HG02885 (cell line): Measurements from ENCODE around the gene POLR1A.
A peak's percentile ranks its signal among the peaks of the same experiment; 100 is the strongest.

Experiments used
- ATAC-seq: cut with Tn5 transposase; IDR thresholded peaks from one replicate; pipeline ENCODE4 v1.9.1; 2021; ENCODE audit warnings: mild to moderate bottlenecking; ENCODE audit not compliant: unreplicated experiment, poor library complexity

Gene POLR1A

DNA sequence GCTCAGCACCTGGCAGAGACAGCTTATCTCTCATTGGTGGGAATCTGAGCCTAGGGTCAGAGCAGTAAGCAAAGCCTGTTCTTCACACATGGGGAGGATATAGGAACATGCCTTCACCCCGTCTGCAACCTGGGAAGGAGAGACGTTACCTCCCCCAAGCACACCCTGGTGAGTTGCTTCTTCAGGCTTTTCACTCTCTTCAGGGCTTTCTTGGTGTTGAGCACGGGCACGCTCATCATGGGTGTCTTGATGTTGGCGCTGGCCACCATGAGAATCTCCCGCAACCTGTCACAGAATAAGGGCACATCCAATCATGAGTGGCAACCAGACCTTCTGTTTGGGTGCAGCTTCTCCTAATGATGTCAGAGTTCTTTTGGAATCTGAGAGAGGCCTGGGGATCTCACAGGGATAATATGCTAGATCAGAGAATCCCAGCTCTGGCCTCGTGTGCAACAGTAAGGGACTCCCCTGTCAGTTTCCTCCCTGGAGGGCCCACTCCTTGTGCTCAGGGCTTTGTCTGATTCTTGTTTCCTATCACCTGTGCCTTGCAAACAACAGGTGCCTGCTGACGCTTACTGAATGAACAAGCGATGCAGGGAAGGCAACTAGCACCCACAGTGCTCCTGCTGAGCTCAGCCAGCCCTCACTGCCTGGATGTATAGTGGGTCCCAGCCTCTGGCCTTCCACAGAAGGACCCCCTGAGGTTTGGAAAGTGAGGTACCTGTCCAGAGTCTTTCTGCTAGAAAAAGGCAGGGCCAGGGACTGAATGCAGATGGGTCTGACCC is 66.3 kb downstream of the POLR1A start:
- ATAC-seq, result no peak

DNA sequence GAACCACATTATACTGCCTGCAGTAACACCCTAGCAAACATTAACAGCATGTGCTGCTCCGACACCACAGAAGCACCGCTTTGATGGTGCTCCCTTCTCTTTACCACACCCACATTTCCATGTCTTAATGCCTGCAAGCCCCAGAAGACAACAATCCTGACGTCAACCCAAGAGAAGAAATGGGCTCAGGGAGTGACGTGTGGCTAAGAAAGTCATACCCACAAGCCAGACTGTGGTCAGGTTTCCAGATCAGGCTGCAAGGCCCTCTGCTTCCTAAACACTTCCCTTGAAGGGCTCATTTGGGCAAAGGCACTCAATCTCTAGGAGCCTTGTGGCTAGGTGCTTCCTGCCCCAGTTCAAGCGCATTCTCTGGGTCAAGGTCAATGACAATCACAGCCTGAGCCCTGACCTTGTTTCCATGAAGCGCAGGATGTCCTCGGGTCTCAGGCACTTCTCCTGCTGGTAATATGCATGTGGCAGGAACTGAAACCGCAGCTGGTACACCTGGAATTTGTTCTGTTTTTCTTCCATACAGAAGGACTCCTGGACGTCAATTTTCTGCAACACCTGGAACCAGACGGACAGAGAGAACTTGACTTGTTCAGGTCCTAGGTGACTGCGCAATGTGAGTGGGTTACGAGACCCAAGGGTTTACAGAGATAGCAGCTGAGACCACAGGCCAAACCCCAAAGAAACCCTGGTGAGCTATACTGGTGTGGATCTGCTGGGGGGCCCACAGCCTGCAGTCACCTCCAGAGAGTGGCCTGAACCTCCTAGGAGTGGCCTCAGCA is 67.2 kb downstream of the POLR1A start:
- no peak for ATAC-seq

DNA sequence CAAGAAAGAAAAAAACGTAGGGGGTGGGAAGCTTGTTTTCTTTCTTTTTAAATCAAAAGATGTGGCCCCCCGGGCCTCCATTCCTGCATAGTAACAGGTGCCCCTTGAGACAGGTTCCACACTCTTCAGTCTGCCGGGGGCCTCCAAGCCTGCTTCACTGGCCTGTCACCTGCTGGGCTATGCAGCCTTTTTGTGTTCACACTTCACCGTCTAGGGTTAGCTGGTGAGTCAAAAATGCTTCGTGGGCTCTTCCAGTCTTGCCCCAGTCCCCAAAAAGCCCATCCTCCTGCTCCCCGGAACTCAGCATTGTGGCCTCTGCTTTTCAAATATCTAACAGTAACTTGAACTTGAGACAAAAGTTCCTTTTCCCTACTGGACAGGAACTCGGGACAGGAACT is 67.9 kb downstream of the POLR1A start:
- no peak for ATAC-seq

DNA sequence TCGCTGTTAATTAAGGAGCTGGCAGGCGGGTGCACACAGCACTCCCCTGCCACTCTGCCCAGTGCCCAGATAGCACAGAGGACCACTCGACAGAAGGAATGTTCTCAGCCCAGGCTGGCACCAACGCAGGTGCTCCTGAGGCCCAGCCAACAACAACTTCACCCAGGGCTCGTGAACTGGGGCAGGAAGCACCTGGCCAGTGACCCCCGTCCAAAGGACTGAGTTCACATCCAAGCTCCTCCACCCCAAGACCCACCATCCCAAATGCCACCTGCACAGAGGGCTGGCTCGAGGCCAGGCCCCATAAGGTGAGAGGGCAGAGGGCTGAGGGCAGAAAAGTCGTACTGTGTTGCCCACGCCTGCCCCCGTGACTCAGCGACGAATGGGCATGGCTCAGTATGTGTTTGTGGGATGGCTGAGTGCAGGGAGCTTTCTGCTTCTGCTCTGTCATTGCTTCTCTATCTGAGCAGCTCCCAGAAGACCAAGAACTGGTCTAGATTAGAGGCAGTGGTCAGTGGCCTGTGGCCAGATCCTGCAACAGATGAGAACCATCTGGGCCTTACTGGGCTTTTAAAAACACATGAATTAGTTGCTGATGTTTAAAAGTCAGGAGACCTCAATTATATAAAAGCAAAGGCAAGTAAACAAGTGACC is 68.4 kb downstream of the POLR1A start:
- no peak for ATAC-seq

DNA sequence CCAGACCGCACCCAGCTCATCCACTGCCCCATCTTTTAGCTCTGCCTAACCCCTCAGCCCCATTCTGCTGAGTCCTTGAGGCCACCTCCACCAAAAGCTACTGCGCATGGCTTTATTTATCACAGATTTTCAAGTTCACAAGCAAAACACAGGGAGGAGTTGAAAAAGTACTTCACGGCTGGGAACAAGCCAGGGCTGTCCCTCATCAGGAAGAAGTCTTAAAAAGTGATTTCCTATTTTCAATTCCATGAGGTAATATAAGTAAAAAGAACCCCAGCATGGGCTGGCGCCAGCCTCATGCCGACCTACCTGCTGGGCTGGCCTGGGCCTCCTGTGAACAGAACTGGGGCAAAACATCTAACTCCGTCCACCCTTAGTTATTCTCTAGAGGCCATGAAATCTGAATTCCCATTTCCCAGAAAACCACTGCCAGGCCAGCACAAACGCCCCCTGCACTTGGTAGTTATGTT is 69.0 kb downstream of the POLR1A start:
- no peak for ATAC-seq

DNA sequence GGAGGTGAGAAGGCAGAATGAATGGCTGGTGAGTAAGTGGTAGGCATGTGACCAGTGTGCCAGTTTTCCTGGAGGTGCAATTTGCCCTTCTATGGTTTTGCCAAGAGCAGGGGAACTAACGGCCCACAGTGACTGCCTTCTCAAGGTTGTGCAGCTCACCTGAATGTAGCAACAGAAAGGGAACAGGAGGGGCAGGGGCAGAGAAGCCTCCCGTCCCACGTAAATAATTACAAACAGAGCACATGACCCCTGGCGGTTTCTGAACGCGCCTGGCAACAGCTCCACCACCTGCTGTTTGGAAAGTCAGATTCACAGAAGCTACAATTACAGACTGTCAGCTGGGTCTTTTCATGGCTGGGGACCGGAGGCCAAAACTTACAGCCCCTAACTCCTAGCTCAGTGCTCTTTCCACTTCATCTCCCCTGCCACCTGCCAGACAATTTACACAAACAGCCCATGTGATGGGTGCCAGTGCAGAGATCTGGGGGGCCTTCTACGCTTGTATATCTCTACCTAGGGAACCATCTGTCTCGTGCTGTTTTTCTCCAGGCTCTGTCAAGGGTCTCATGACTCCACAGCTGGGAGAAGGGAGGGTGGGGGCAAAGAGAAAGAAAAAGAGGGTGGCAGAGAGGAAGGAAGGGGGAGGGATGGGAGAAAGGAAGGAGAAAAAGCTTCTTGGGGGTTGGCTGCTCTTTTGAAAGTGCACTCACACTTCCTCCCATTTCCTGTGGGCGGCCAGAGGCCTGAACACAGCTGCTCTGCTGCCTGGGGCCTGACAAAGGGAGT is 69.6 kb downstream of the POLR1A start:
- ATAC-seq, result peak; percentile 89

DNA sequence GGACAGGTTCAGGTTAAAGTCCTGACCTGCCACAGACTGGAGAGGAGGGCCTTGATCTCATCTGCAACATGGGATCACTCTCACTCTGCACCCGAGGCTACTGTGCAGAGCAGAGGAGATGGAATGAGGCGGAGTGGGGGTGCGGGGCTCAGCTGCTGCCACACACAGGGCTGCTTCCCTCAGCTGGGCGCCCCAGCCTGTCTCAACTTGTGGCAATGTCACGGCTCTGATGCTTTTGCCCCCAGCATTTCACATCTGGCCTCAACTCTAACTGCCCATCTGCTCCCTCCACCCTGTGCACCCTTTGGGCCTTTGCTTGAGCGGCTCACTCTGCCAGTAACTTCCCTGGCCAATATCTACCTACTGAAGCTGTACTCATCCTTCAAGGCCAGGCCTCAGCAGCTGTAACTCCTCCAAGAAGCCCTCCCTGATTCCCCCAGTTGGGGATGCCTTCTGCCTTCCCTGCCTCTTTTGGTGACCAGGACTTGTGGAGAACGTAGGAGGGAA is 70.3 kb downstream of the POLR1A start:
- no peak for ATAC-seq

DNA sequence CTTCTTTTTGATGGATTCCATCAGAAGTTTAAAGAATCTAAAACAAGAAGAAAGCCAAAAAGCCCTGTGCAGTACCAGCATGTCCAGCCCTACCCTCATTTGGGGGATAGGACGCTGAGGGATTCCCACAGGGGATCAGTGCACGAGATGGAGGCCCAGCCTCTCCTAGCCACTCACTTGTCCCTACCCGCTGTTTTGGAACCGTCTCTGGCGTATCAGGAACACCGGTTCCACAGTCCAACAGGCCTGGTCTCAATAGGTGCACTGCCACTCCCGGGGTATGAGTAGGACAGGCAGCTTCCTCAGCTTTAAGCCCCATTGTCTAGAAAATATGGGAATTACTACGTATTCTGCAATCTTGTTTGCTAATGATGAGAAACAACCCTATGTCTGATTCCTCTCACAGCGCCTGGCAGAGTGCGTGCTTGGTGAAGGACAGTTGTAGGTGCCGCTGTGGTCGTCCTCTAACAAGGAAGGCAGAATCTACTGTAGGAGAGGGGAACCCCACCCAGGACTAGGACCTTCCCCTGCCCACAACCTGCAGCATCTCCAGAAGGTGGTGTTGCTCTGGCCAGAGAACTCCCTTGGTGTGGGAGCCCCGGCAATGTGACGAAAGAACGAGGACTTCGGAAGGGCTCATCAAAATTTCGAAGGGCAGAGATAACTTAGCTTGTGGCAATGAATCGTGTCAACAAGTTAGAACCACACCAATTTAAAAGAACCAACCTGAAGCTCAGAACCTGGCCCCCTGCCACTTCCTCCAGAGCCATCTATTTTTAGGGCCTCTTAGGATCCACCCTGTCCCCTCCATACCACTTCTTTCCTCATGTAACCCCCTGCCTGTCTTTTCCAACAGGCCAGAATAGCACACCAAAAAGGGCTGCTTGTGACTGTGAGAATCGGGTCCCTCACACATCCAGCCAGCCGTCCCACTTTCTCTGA is 71.7 kb downstream of the POLR1A start:
- no peak for ATAC-seq

DNA sequence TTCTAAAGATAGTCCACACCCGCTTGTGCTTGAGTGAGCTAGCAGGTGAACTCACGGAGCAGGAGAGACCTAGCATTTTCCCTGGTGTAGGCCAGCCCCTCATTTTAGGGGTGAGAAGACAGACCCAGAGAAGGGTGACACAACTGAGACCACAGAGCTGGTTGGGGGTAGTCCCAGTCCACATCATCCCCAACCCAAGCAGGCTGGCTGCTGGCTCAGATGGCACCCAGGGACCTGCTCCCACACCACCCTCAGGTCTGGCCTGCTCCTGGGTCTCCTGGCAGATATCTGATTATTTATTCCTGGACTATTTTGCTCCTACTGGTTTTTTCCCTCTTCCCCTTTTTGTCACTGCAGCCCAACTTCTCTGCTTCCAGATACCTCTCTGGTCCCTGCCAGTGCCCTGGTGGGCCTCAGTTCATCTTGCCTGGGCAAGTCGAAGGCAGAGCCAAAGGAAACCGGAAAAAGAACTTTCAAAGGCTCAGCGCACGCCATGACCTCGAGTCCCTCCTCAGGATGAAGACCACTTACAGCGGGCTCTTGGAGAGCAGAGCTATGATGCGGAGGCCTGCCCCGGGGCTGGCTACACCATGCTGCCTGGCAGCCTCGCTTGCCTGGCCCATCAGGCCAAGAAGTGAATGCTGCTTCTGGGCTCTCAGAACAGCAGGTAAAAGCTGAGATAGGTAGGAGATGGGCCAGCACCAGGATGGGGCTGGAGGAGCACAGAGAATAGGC is 72.7 kb downstream of the POLR1A start:
- no peak for ATAC-seq

DNA sequence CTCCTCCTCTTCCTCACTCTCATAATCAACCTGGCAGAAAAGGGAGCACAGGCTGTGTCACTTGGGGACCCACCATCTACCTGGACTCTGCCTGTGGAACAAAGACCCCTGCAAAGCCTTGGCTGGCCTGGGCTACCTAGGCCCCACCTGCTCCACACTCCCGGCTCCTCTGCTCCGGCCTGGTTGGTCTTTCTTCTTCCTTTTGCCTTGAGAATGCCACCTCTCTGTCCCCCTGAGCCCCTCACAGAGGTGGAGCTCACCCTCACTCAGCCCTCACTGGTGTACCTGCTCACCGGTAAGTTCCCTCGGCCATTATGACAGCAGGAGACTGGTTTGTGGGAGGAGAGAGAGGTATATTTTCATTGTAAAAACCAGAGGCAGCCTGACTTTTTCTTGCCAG is 74.1 kb downstream of the POLR1A start:
- no peak for ATAC-seq

DNA sequence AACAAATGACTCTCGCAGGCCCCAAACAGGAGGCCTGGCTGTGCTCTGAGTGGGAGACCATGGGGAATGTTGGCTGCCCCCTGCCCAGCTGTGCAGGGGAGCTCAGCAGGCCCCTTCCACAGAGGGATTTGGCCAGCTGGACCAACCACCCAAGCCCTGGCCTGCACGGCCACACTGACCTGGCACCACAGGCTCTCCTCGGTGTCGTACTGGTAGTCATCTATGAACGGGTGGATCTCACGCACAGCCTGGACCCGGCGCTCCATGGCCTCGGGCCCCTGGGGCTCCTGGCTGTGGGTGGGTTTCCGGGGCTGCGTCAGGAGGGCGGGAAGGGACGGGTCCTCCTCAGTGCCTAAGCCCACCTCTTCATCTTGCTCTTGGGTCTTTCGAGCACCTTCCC is 74.5 kb downstream of the POLR1A start:
- ATAC-seq, result no peak

DNA sequence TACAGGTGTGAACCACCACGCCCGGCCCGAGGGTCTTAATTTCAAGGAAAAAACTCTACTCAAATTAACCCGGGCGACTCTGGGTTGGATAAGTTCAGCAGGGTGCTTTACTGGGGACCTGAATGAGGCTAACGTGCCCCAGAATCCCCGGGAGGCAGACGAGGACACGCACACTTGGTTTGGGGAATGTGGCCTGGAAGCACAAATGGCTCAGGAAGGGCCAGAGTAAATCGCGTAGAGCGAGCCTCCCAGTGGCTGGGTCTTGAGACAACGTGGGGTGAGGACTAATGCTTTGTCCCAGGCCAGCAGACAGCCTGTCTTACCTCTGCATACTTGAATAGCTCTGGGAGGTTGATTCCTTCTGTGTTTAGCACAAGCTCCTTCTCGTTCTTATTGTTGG is 75.8 kb downstream of the POLR1A start:
- no peak for ATAC-seq

DNA sequence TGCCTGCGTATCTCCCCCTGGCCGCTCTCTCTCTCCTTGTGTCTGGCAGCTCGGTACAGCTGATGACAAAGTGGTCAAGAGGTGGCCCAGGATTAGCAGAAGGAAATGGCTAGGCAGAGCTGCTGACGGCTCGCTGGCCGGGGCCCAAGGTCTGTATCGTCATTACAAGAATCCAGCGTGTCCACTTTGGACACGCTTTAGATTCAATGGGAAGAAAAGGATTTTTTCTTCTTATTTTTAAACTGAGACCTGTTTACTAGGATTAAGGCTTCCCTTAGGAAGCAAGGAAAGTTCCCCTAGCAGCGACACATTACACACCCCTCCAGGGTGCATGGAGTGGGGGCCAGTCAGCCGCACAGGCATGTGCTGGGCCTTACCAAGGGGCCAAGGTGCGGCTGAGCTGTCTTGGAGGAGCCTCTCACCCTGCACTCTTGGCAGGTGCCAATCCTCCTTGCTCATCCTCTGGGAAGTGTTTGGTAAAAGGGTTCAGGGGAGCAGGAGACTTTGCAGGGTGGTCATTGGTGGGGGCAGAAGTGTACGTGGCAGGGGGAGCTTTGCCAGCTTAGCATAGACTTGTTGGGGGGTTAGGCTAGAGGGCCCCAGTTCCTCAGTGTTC is 76.8 kb downstream of the POLR1A start:
- ATAC-seq, result no peak

DNA sequence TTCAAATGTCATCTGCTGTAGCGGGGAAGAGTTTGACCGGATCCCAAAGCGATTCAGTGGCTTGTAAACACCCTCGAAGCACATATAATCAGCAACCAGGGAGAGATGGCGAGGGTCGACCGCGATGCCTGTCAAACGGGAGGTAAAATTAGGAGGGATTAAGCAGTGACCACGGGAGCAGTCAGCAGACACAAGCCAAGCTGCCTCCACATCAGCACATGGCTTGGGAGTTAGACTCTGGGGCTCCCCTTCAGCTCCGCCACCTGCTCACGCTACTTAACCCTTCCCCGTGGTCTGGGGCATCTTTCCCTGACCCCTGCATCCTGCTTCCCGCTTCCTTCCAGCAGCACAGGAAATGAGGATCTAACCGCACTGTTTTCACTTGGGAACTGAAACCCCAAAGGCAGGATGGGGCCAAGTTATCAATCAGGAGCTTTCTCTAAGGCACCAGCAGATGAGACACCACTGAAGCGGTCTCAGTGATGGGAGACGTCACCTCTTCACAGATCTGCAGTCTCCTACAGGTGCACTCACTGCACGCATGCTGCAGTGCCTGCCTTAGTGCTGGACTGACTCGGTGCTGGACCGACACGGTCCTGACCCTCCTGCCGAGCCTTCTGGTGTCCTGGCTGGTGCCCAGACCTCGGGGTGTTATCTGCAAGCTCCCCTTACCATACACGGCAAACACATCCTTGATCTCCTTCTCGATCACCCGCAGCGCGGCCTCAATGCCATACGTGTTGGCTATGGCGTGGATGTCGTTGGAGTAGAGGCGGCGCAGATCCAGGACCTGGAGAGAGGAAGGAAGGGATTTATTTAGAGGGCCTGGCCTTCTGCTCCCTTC is 77.5 kb downstream of the POLR1A start:
- no peak for ATAC-seq

DNA sequence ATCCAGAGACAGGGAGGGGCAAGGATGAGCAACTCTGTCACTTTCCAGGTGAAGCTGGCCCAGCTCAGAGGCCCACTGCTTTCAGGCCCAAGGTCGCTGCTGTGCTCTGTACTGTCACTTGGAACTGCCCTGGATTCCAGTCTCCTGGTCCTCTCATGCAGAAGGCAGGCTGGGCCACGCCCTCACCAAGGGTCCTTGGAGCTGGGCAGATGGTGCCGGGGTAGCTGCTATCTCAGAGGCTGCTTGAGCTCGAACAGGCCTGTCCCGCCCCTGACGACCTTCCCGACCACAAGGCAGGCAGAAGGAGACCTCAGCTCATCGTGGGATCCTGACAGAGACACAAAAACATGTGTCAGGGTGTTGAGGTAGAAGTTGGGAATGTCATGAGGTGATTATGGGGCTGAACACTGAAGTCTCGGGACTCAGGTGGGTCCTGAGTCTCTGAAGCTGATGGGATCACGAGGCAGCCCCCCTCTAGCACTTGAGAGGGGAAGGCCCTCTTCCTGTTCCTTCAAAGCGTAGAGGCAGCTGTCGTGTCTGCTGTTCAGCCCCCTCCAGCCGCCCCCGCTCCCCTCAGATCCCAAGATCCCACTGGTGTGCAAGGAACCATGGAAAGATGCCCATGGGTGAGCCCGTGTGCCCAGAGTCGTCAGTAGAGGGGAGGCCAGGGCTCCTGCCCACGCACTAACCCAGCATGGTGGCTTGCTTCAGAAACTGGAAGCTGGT is 78.3 kb downstream of the POLR1A start:
- no peak for ATAC-seq

DNA sequence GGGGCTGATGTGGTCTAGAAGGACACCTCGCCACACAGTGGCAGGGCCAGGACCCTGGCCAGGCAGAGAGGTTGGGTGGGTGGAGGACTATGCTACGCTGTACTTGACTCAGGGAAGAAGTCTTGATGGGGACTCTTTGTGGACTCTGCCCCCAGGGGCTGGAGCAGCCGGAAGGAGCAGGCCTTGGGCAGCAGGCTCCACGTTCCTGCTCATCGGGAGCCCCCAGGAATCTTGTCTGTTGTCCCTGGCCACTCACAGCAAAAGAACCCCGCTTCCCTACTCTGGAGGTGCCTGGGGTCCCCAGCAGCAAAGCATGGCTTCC is 79.0 kb downstream of the POLR1A start:
- no peak for ATAC-seq
